Breast epithelium (tissue), 4 donors: ENCODE measurements around the gene ZNF382. TPM values are rescaled to one million over a fixed set of nuclear protein-coding genes. Genes with fewer than 3 reads are reported as not detected.

ENCODE experiments used
- DNase-seq, 2 donors: peaks; one replicate each; pipeline ENCODE4 v3.0.0-alpha.2; 2019; ENCODE audit warnings: low spot score in 2 of 2
- H3K27ac ChIP-seq, 2 donors: fragments of 200-600 bp; sonication (generic) in 1 of 2; one replicate each; pipeline ENCODE4 v1.5.1; 2016 to 2019; ENCODE audit warnings: mild to moderate bottlenecking in 1 of 2
- H3K27me3 ChIP-seq, 2 donors: fragments of 200-600 bp; sonication (generic) in 1 of 2; one replicate each; pipeline versions ENCODE4 v1.5.1 to v1.6.0; 2017 to 2019; ENCODE audit warnings: control low read depth in 1 of 2, mild to moderate bottlenecking in 1 of 2
- H3K36me3 ChIP-seq: fragments of 200-600 bp; one replicate; pipeline ENCODE4 v1.5.1; 2019
- H3K4me1 ChIP-seq, 2 donors: fragments of 200-600 bp; sonication (generic); one replicate each; pipeline ENCODE4 v1.5.1; 2016 to 2019; ENCODE audit warnings: control low read depth in 1 of 2
- H3K4me3 ChIP-seq, 3 donors: fragments of 200-600 bp; sonication (generic); 1 replicate in 2 of 3; 2 replicates in 1 of 3; pipeline ENCODE4 v1.5.1; 2016 to 2019; ENCODE audit warnings: mild to moderate bottlenecking in 3 of 3, moderate library complexity in 2 of 3
- H3K9me3 ChIP-seq, 2 donors: fragments of 200-600 bp; sonication (generic) in 1 of 2; one replicate each; pipeline ENCODE4 v1.5.1; 2016 to 2019; ENCODE audit warnings: control low read depth in 1 of 2
- POLR2A ChIP-seq: fragments of 450-650 bp; IDR thresholded peaks from one replicate; pipeline ENCODE4 v1.6.1; 2016; ENCODE audit warnings: antibody characterized with exemption, mild to moderate bottlenecking, moderate library complexity
- POLR2AphosphoS5 ChIP-seq, 3 donors: sonication (generic); formaldehyde crosslinking; IDR thresholded peaks; one replicate each; pipeline ENCODE4 v1.6.1; 2017; ENCODE audit warnings: antibody characterized with exemption in 3 of 3
- intact Hi-C: fragments of 100-400 bp; cut with DNase I; formaldehyde crosslinking; loops from one replicate; pipeline ENCODE4 v1.15.1; 2023; ENCODE audit warnings: low total_unique reads
- total RNA-seq, 3 donors: library from RNA; depleted of rRNA; stranded (reverse); fragments of >200 nt; gene quantifications; one replicate each; pipeline ENCODE4 v1.1.0, GENCODE V29; 2016
- TF ChIP-seq, protein P1 (sequence below), 3 donors: fragments of 450-650 bp; IDR thresholded peaks; one replicate each; pipeline ENCODE4 v1.5.1; 2016 to 2017; ENCODE audit warnings: antibody characterized with exemption in 3 of 3, mild to moderate bottlenecking in 3 of 3, moderate library complexity in 3 of 3

The ZNF382 gene
- total RNA-seq, 3 donors from 2014 or later: 2.6 to 13.0 (median 6.6) TPM

DNA sequence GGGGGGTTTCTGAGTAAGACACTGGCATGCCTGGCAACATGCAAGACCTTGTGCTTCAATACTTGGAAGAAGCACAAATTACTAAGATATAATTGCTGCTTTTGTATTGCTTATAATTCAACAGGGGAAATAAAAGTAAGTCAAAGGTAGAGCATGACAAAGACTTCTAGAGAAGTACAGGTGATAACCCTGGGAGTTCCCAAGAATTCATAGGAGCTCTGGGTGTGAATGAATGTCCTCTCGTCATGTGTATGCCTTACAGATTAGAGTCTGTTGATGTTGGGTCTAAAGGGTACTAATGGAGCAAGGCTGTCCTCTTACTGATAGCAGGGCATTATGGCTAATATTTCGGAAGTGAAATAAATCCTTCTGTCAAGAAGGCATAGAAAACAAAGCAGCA is 69.1 kb downstream of the ZNF382 start:
- H3K9me3 ChIP-seq: peaks cover 85 to 88% of the 10 kb centered on the region in 2 donors
- no peaks in the 10 kb centered on the region for H3K27me3 ChIP-seq
- intact Hi-C loops: no loop called here
- no peak for DNase-seq
- no peaks in the 10 kb centered on the region for H3K4me1 ChIP-seq
- H3K36me3 ChIP-seq: peaks cover 10% of the 10 kb centered on the region
- no peak overlapping the region for H3K27ac ChIP-seq
- H3K4me3 ChIP-seq: no peak overlapping the region
- TF ChIP-seq, protein P1, sequence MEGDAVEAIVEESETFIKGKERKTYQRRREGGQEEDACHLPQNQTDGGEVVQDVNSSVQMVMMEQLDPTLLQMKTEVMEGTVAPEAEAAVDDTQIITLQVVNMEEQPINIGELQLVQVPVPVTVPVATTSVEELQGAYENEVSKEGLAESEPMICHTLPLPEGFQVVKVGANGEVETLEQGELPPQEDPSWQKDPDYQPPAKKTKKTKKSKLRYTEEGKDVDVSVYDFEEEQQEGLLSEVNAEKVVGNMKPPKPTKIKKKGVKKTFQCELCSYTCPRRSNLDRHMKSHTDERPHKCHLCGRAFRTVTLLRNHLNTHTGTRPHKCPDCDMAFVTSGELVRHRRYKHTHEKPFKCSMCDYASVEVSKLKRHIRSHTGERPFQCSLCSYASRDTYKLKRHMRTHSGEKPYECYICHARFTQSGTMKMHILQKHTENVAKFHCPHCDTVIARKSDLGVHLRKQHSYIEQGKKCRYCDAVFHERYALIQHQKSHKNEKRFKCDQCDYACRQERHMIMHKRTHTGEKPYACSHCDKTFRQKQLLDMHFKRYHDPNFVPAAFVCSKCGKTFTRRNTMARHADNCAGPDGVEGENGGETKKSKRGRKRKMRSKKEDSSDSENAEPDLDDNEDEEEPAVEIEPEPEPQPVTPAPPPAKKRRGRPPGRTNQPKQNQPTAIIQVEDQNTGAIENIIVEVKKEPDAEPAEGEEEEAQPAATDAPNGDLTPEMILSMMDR (IDR thresholded peaks at IDR 0.05): no peak
- TF ChIP-seq POLR2A (no peak), POLR2AphosphoS5 (IDR thresholded peaks at IDR 0.05) (no peak)

DNA sequence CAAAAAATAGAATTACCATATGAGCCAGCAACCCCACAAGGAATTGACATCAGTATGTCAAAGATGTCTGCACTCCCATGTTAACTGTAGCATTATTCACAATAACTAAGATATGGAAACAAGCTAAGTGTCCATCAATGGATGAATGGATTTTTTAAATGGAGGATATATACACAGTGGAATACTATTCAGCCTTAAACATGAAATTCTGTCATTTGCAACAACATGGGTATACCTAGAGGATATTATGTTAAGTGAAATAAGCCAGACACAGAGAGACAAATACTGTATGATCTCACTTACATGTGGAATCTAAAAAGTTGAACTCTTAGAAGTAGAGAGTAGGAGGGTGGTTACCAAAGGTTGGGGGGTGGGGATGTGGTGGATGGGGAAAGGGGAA is 74.3 kb downstream of the ZNF382 start:
- DNase-seq: no peak
- no peaks in the 10 kb centered on the region for H3K27me3 ChIP-seq
- no peaks in the 10 kb centered on the region for H3K4me1 ChIP-seq
- H3K27ac ChIP-seq: no peak overlapping the region
- H3K36me3 ChIP-seq: peaks cover 14% of the 10 kb centered on the region
- intact Hi-C loops: no loop called here
- peaks cover 49 to 69% of the 10 kb centered on the region in 2 donors for H3K9me3 ChIP-seq
- no peak overlapping the region for H3K4me3 ChIP-seq
- TF ChIP-seq, protein P1 (IDR thresholded peaks at IDR 0.05): no peak
- TF ChIP-seq POLR2A (no peak), POLR2AphosphoS5 (IDR thresholded peaks at IDR 0.05) (no peak)

Other genes with a start within 250 kb of the ZNF382 start
- 10 to 100 TPM in 1 of 3 donors, 1 to 10 TPM in 2; 5.3 to 13.3 (median 8.5) TPM for gene ZFP14, start 226.1 kb upstream of the ZNF382 start, total RNA-seq
- gene ZFP82, start 186.7 kb upstream of the ZNF382 start, total RNA-seq: 10 to 100 TPM in 1 of 3 donors, 1 to 10 TPM in 2; 3.4 to 13.6 (median 9.5) TPM
- 10 to 100 TPM; 10.2 to 14.7 (median 11.4) TPM for gene ZNF566, start 115.8 kb upstream of the ZNF382 start, total RNA-seq
- gene ZNF260, start 77.0 kb upstream of the ZNF382 start, total RNA-seq: 10 to 100 TPM in 2 of 3 donors, 1 to 10 TPM in 1; 9.1 to 35.6 (median 22.0) TPM
- gene ZNF529, start 32.0 kb upstream of the ZNF382 start, total RNA-seq: 10 to 100 TPM in 2 of 3 donors, 1 to 10 TPM in 1; 8.2 to 20.3 (median 14.7) TPM
- gene ZNF461, start 61.5 kb downstream of the ZNF382 start, total RNA-seq: 10 to 100 TPM in 1 of 3 donors, 1 to 10 TPM in 2; 8.2 to 13.6 (median 9.0) TPM
- gene ZNF567, start 82.3 kb downstream of the ZNF382 start, total RNA-seq: 10 to 100 TPM in 2 of 3 donors, 1 to 10 TPM in 1; 3.8 to 20.6 (median 15.1) TPM
- 1 to 10 TPM; 2.3 to 8.5 (median 2.4) TPM for gene ZNF850, start 167.5 kb downstream of the ZNF382 start, total RNA-seq
- gene ZNF790, start 233.1 kb downstream of the ZNF382 start, total RNA-seq: 10 to 100 TPM in 1 of 3 donors, 1 to 10 TPM in 2; 5.6 to 11.4 (median 8.8) TPM
- gene ZNF345, start 245.6 kb downstream of the ZNF382 start, total RNA-seq: 10 to 100 TPM in 2 of 3 donors, 1 to 10 TPM in 1; 8.6 to 13.6 (median 10.2) TPM